Adipocyte (in vitro differentiated cells): ENCODE data around the gene AP3D1.

Source experiments
- DNase-seq: peaks from one replicate; pipeline ENCODE4 v3.0.0-alpha.2; 2015; ENCODE audit warnings: low read depth
- H3K27me3 ChIP-seq: replicated peaks from 2 replicates; pipeline ENCODE4 v1.7.0; 2013; ENCODE audit warnings: mild to moderate bottlenecking, low read length, moderate library complexity; ENCODE audit not compliant: control insufficient read depth, insufficient read depth
- H3K36me3 ChIP-seq: 2 replicates; pipeline ENCODE4 v1.7.0; 2013; ENCODE audit warnings: low read length, mild to moderate bottlenecking, moderate library complexity; ENCODE audit not compliant: control insufficient read depth, insufficient read depth, severe bottlenecking
- H3K4me1 ChIP-seq: 2 replicates; pipeline ENCODE4 v1.7.0; 2013; ENCODE audit warnings: mild to moderate bottlenecking, low read length, moderate library complexity; ENCODE audit not compliant: control insufficient read depth, insufficient read depth
- H3K4me3 ChIP-seq: 2 replicates; pipeline ENCODE4 v1.7.0; 2013; ENCODE audit warnings: mild to moderate bottlenecking, low read length, moderate library complexity
- H3K9ac ChIP-seq: 2 replicates; pipeline ENCODE4 v1.7.0; 2013; ENCODE audit warnings: mild to moderate bottlenecking, low read length, moderate library complexity
- H3K9me3 ChIP-seq: 2 replicates; pipeline ENCODE4 v1.7.0; 2013; ENCODE audit warnings: mild to moderate bottlenecking, low read length, moderate library complexity; ENCODE audit not compliant: control insufficient read depth

Gene AP3D1

DNA sequence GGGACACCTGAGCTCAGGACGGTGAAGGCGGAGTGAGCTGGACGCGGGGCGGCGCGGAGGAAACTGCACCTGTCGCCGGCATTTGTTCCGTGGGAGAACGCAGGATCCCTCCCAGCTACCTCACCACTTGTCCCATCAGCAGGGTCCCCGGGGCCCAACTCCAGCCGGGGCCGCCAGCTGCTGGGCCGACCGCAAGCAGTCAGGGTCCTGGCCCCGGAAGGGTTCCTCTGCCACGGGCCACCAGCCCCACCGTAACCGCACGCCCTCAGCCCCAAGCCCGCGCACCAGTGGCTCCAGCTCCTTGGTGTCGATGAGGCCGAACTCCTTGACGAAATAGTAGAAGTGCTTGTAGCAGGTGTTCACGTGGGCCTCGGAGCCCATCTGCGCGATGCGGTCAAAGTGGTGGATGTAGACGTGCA is 74.8 kb downstream of the AP3D1 start:
- no peaks in the 10 kb centered on the region for H3K9me3 ChIP-seq
- no peak for DNase-seq
- H3K4me1 ChIP-seq = no peaks in the 10 kb centered on the region
- no peak overlapping the region for H3K9ac ChIP-seq
- no peak overlapping the region for H3K4me3 ChIP-seq
- no peaks in the 10 kb centered on the region for H3K27me3 ChIP-seq
- peaks cover 76% of the 10 kb centered on the region for H3K36me3 ChIP-seq

DNA sequence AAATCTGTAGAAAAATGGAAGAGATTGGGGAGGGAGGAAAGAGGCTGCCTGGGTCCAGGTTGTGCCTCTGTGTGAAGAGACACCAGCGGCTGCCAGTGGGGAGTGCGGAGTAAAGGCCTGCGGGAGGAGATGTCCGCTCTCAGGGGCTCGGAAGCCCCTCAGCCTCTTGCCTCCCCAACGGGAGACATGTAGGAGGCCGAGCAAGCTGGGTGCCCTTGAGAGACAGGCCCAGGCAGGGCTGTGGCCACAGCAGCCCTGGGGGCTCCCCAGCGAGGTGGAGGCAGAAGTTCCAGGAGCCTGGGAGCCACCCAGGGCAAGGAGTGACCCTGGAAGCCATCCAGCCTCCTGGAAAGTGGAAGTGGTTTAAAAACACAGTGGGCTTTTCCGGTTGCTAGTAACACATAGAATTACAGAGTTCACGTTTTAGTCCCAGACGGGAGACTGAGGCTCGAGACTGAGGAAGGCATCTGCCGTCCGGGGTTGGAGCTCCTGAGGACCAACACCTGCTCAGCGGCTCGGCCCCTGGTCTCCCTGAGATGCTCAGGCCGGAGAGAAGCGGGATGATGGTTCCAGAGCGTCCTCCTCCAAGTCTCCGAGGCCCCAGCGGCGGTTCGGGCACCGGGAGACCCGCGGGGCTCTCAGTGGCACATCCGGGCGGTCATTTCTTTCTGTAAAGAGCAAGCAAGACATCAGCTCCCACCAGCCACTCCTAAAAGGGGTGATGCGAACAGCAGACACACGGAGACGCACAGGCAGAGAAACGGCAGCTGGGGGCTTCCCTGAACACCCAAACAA is 78.4 kb downstream of the AP3D1 start:
- Histone ChIP-seq H3K4me3 (no peak overlapping the region), H3K9me3 (no peaks in the 10 kb centered on the region), H3K36me3 (peaks cover 54% of the 10 kb centered on the region), H3K9ac (no peak overlapping the region), H3K4me1 (peaks cover 7% of the 10 kb centered on the region), H3K27me3 (no peaks in the 10 kb centered on the region)
- no peak for DNase-seq

DNA sequence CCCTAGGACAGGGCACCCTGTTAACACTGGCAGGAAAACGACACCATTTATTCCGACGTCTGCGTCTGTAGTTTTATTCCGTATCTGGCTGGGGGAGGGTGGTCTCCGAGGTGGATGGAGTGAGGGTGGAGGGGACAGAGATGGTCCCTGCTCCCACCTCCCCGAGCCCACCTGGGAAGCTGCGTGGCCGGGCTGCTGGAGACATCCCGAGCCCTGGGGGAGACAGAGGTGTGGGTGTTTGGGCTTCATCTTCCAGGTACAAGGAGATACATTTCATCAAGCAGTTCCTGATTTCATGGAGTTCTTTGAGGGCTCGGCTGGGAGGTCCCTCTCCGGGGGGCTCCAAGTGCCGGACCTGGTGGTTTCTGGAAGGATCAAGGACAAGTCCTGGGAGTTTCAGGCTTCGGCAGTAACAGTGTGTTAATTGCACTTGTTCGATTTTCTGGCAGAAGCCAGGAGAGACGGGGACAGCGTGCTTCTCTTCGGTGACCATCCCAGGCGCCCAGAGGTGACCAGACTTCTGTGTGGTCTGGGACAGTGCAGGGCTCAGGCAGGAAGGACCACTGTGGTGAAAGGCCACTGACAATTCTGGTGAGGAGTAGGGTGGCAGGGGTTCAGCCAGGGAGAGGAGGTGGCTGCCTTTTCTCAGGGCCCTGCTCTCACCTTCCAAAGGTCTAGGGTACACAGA is 80.2 kb downstream of the AP3D1 start:
- Histone ChIP-seq H3K27me3 (no peaks in the 10 kb centered on the region), H3K9ac (peak overlapping the region; percentile 4), H3K4me3 (no peak overlapping the region), H3K4me1 (peaks cover 7% of the 10 kb centered on the region), H3K9me3 (no peaks in the 10 kb centered on the region), H3K36me3 (peaks cover 37% of the 10 kb centered on the region)
- DNase-seq = no peak

DNA sequence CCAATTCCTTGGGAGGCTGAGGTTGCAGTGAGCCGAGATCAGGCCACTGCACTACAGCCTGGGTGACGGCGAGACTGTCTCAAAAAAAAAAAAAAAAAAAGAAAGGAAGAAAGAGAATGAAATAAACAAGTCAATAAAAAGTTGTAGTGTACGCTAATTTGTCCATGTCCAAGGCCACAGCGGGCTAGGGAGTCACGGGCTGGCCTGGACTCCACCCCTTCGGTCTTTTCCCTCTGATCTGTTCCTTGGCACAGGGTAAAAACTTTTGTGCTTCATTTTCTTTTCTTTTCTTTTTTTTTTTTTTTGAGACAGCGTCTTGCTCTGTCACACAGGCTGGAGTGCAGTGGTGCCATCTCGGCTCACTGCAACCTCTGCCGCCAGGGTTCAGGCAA is 80.9 kb downstream of the AP3D1 start:
- Histone ChIP-seq H3K9me3 (no peaks in the 10 kb centered on the region), H3K27me3 (no peaks in the 10 kb centered on the region), H3K4me3 (no peak overlapping the region), H3K36me3 (peaks cover 33% of the 10 kb centered on the region), H3K4me1 (peaks cover 7% of the 10 kb centered on the region), H3K9ac (no peak overlapping the region)
- DNase-seq = no peak

DNA sequence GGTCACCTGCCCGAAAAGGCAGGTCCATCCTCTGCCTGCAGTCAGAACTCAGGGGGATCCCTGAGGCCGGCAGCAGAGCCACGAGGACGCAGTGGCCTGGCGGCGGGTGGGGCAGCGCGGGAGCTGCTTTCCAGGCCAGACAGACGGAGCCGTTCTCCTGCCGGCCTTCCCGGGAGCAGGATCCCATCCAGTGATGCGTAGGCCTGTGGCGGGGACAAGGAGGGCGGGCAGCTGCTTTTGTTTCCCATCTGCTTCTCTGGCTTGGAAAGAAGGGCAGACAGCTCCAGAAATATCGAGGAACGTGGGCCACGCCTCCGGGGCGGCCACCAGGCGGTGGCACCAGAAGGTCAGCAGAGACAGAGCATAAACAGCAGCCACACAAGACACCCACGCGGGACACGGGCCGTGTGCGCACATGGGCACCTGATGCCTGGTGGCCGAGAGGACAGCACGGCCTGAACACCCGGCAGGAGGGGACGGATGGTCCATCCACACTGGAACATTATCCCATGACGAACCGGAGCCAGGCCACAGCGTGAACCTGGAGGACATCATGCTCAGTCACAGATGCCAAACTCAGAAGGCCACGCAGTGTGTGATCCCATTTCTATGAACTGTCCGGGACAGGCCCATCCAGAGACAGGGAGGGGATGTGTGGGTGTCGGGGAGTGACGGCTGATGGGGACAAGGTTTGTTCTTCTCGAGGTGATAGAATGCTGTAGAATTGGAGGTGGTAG is 86.4 kb downstream of the AP3D1 start:
- Histone ChIP-seq H3K4me3 (no peak overlapping the region), H3K9ac (peak overlapping the region; percentile 63)

DNA sequence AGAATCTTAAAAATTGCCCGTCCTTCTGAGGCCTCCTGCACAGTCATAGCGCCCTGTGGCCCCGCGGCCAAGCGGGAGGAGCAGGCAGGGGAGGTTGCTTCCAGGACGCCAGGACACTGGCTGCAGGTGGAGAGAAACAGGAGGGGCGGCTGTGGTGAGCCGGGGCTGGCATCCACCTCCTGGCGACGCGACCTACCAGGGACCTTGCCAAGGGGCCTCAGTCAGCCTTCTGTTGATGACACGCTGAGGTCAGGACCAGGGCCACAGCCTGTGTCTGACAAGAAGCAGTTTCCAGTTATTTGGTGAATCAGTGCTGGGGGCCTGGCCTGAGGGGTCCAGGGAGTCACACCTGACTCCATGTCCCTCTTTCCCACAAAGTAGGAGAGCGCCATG is 87.0 kb downstream of the AP3D1 start:
- DNase-seq = no peak
- no peaks in the 10 kb centered on the region for H3K27me3 ChIP-seq
- peaks cover 38% of the 10 kb centered on the region for H3K4me1 ChIP-seq
- no peaks in the 10 kb centered on the region for H3K36me3 ChIP-seq
- peak overlapping the region; percentile 63 for H3K9ac ChIP-seq
- no peak overlapping the region for H3K4me3 ChIP-seq
- H3K9me3 ChIP-seq = no peaks in the 10 kb centered on the region

More for the DNA sequence above, 86.4 kb downstream of the AP3D1 start:
- Histone ChIP-seq H3K4me1 (peaks cover 34% of the 10 kb centered on the region), H3K9me3 (no peaks in the 10 kb centered on the region), H3K36me3 (no peaks in the 10 kb centered on the region), H3K27me3 (no peaks in the 10 kb centered on the region)
- DNase-seq = no peak

DNA sequence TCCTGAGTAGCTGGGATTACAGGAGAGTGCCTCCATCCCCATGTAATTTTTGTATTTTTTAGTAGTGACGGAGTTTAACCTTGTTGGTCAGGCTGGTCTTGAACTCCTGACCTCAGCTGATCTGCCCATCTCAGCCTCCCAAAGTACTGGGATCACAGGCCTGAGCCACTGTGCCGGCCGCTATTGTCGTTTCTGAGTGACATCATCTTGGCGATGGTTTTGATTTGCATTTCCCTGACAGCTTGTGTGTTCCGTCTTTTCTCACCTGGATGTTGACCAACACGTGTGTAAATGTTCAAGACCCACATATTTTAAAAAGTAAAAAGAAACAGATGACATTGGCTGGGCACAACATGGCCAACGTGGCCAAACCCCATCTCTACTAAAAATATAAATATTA is 87.5 kb downstream of the AP3D1 start:
- Histone ChIP-seq H3K27me3 (no peaks in the 10 kb centered on the region), H3K36me3 (no peaks in the 10 kb centered on the region), H3K9me3 (no peaks in the 10 kb centered on the region), H3K9ac (no peak overlapping the region), H3K4me3 (no peak overlapping the region), H3K4me1 (peaks cover 44% of the 10 kb centered on the region)
- DNase-seq = no peak

DNA sequence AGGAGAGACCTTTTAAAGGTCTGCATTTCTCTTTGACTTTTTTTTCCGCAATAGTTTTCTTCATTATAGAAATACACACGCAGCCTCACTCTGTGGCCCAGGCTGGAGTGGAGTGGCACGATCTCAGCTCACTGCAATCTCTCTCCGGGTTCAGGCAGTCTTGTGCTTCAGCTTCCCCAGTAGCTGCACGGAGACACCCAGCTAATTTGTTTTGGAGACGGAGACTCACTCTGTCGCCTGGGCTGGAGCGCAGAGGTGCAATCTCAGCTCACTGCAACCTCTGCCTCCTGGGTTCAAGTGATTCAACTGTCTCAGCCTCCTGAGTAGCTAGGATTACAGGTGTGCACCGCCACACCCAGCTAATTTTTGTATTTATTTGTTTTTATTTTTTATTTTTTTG is 88.6 kb downstream of the AP3D1 start:
- Histone ChIP-seq H3K4me1 (peaks cover 49% of the 10 kb centered on the region), H3K4me3 (no peak overlapping the region), H3K36me3 (no peaks in the 10 kb centered on the region), H3K9me3 (no peaks in the 10 kb centered on the region), H3K27me3 (no peaks in the 10 kb centered on the region), H3K9ac (no peak overlapping the region)
- DNase-seq = no peak

DNA sequence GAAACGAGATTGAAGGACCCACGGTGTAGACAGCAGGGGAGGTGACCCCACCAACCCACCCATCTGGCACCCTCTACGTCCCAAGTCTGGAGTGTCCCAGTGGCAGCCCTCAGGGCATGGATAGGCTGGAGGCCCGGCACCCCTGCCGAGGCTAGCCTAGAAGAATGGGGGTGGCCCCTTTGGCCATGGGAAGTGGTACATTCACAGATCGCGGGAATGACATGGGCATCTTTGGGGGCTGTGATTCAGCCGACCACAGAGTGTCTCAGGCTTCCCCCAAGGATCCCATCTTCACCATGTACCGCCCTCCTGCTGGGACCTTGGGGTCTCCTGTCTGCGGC is 89.0 kb downstream of the AP3D1 start:
- H3K9me3 ChIP-seq = no peaks in the 10 kb centered on the region
- peaks cover 49% of the 10 kb centered on the region for H3K4me1 ChIP-seq
- H3K27me3 ChIP-seq = no peaks in the 10 kb centered on the region
- no peaks in the 10 kb centered on the region for H3K36me3 ChIP-seq
- peak overlapping the region; percentile 85 for H3K4me3 ChIP-seq
- no peak for DNase-seq
- H3K9ac ChIP-seq = peak overlapping the region; percentile 98

DNA sequence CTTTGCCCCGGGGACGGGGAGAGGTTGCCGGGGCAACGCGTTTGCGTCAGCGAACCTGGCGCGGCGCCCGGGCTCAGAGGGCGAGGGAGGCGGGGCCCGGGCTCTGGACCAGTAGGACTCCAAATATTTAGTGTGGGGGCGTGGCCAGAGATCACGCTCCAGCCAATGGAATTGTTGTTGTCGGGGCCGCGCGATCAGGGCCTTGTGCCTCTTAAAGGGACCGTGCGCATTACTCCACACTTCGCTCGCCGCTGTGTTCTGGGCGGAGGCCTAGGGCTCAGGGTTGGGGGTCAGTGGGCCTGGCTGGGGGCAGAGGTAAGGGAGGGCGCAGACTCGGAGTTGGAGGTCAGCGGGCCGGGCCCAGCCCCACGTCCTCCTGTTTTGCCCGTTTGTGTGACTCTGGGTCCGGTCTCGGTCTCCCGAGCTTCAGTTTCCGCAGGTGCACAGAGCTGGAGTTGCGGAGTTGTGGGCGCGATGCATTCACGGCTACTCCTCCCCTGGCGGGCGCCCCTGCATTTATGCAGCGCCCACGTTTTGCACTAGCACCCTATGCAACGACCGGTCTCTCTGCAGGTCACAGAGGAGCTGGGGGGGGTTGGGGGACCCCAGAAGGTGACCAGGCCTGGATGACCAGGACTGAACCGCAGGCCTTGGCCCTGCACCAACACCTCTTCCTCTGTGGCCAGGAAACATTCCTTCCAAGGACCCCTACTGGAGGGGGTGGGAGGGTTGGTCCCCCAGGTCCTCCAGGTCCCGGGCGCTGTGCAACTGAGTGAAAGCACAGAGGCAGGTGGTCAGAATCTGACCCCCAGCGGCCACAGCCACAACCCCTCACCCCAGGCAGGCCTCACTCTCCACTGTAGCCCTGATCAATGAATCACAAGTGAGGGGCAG is 89.6 kb downstream of the AP3D1 start:
- Histone ChIP-seq H3K36me3 (no peaks in the 10 kb centered on the region), H3K4me1 (peaks cover 49% of the 10 kb centered on the region), H3K27me3 (no peaks in the 10 kb centered on the region), H3K9ac (peak overlapping the region; percentile 98), H3K9me3 (no peaks in the 10 kb centered on the region), H3K4me3 (peak overlapping the region; percentile 85)
- peak; percentile 99 for DNase-seq
